GM18520 (cell line): ENCODE results near the gene ADGRB2.

Experiments
- ATAC-seq: cut with Tn5 transposase; IDR thresholded peaks from one replicate; pipeline ENCODE4 v1.9.1; 2021; ENCODE audit not compliant: unreplicated experiment

ADGRB2 gene, protein sequence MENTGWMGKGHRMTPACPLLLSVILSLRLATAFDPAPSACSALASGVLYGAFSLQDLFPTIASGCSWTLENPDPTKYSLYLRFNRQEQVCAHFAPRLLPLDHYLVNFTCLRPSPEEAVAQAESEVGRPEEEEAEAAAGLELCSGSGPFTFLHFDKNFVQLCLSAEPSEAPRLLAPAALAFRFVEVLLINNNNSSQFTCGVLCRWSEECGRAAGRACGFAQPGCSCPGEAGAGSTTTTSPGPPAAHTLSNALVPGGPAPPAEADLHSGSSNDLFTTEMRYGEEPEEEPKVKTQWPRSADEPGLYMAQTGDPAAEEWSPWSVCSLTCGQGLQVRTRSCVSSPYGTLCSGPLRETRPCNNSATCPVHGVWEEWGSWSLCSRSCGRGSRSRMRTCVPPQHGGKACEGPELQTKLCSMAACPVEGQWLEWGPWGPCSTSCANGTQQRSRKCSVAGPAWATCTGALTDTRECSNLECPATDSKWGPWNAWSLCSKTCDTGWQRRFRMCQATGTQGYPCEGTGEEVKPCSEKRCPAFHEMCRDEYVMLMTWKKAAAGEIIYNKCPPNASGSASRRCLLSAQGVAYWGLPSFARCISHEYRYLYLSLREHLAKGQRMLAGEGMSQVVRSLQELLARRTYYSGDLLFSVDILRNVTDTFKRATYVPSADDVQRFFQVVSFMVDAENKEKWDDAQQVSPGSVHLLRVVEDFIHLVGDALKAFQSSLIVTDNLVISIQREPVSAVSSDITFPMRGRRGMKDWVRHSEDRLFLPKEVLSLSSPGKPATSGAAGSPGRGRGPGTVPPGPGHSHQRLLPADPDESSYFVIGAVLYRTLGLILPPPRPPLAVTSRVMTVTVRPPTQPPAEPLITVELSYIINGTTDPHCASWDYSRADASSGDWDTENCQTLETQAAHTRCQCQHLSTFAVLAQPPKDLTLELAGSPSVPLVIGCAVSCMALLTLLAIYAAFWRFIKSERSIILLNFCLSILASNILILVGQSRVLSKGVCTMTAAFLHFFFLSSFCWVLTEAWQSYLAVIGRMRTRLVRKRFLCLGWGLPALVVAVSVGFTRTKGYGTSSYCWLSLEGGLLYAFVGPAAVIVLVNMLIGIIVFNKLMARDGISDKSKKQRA (N-terminal part only)

GRCh38 chr1:31764312-31765040 is at the start of gene ADGRB2:
Gene ADGRB2, minus strand, starts transcription at chr1:31764340. Its CDS starts 7,119 bp downstream, at chr1:31757221.
- no peak for ATAC-seq

GRCh38 chr1:31812158-31812829 is 48.2 kb upstream of the ADGRB2 start:
- ATAC-seq = no peak

DNA sequence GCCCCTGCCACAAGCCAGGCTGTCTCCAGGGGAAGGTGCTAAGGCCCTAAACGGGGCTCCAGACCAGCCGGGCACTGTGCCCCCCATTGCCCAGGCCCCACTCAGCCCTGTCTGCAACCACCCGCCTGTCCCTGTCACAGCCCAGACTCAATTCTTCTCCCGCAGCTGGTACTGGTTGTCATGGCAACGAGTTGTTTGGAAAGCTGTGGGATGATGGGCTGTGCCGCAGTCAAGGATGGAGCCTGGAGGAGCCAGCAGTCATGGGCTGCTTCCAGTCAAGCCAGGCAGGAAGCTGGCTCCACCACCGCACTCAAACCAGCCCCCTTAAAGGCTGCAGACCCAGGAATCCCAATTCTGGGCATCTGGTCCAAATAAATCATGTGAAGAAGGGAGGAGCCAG is 47.5 kb upstream of the ADGRB2 start:
- ATAC-seq = no peak

DNA sequence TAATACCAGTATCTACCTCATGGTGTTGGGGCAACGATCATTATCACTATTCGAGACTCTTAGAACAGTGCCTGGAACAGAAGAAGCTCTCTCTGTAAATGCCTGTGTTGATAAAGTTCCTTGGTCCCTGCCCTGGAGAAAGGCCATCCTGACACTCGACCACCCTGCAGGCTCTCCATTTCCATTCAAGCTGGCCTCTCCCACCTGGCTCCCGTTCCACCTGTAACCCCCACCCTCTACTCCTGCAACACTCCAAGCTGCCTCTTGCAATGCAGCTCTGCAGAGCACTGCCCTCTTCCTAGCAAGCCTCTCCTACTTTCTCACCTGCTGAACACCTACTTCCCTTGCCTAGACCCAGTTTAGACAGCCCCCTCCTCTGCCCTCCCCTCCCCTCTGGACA is 45.6 kb upstream of the ADGRB2 start:
- no peak for ATAC-seq

DNA sequence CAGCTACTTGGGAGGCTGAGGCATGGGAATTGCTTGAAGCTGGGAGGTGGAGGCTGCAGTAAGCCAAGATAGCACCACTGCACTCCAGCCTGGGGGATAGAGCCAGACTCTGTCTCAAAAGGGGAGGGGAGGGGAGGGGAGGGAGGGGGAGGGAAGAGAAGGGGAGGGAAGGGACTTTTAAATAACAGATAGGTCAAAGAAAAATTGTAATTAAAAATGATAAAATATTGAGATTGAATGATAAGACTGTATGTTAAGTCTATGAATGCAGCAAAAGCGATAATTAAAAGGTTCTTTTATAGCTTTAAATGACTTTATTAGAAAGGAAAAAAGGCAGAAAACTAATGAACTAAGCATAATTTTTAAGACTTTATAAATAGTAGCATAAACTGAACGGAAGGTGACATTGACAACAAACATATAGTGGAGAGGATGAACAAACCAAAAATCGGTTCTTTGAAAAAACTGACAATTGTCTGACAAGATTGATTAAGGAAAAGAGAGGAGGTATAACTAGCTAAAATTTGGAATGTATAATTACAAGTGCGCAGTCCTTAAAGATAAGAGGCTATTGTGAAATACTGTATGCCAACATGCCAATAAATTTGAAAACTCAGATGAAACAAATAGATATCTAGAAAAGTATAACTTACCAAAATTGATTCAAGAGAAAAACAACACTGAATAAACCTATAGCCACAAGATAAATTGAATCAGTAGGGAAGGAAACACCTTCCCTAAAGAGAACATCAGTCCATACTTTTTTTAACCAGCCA is 43.3 kb upstream of the ADGRB2 start:
- ATAC-seq = no peak

- no peak for ATAC-seq
Measured at GRCh38 chr1:31805318-31805717, 41.2 kb upstream of the ADGRB2 start.

DNA sequence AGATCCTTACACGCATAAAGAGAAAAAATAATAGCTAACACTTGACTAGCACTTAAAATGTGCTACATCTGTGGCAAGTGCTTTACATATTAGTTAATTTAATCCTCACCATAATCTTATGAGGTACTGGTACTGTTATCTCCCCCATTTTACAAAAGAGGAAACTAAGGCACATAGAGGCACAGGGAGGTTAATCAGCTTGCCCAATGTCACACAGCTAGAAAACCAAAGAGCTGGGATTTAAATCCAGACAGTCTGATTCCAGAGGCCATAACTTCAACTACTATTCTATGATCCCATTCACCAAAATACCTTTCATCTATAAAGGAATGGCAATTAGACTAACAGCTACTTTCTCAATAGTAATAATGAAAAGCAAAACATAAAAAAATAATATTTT is 40.0 kb upstream of the ADGRB2 start:
- ATAC-seq = no peak

GRCh38 chr1:31803610-31804009 is 39.5 kb upstream of the ADGRB2 start:
- ATAC-seq = no peak

DNA sequence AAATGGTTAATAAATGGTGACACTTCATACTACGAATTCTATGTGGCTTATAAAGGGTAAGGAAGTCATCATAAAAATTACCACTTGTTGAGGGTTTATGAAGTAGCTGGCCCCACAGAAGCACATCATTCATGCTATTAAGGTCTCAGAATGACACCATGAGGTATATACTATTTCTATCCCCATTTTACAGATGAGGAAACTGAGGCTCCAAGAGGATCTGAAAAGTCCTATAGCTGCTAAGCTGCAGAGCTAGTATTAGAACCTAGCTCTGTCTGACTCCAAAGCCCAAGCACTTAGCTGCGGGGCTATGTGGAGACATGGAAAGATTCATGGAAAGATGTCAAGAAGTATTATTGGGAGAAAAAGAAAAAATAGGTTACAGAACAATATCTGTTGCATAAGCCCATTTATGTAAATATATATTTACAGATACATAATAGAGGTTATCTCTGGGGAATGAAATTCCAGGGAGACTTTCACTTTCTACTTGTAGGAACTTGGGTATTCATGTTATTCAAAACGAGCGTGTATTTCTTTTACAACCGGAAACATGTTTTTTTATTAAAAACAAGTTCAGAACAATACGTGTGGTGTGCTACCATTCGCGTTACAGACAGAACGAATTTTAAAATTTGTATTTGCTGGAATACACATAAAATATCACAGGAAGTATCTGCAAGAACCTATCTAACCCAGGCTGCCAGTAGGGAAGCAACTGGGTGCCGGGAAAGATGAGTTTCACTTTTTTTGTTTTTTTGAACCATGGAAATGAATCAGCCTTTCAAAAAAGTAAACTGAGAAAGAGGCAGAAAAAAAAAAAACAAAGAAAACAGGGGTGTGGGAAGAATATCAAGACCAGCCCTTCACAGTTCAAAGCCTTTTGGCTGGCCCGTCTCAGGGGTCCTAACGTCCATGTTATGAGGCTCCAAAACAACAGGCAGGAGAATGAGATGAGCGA is 38.3 kb upstream of the ADGRB2 start:
- no peak for ATAC-seq

GRCh38 chr1:31801458-31801857 is 37.3 kb upstream of the ADGRB2 start:
- ATAC-seq = no peak

DNA sequence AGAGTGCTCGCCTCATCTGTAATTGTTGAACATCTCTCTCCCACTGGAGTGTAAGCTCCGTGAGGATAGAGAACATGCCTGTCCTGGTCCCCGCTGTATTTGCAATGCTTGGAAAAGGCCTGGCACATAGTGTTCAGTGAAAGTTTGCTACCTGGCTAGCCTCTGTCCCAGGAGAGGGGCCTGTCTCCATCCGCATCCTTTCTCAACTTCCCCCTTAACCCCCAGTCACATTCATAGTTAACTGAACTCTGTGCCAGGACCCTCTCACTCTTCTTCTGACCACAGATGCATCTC is 36.5 kb upstream of the ADGRB2 start:
- ATAC-seq = no peak

- no peak for ATAC-seq
Measured at GRCh38 chr1:31799895-31800673, 35.9 kb upstream of the ADGRB2 start.

GRCh38 chr1:31799196-31799894 is 35.2 kb upstream of the ADGRB2 start:
- ATAC-seq = no peak

DNA sequence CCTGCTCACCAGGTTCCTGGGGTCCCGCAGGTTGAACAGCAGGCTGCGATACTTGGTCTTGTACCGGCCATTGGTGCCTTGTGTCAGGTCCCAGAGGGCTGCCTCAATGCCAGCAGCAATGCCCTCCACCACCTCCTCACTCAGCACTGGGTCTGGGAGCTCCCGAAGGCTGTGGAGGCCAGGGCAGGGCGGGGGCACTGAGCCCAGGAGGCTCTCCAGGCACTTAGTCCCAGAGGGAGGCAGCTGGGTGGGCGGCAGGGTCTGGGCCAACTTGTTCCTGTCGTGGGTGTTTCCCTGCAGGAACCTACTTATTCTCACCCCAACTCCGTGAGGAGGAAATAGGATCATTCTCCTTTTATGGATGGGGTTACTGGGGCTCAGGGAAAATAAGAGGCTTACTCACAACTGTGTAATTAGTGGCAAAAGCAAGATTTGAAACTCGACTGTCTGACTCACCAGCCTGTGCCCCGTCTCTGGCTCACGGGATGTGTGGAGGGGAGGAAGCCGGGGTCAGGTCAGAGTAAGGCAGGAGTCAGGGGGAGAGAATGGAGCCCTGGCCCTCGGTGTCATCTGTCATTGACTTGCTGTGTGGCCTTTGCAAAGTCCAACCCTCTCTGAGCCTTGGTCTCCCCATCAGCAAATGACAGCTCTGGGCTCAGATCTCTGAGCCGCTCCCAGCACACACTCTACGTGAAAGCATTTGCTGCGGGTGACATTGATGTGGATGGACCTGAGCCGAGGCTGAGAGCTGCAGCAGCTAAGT is 34.5 kb upstream of the ADGRB2 start:
- ATAC-seq = no peak

- ATAC-seq = no peak
Measured at GRCh38 chr1:31798086-31798432, 33.9 kb upstream of the ADGRB2 start.

GRCh38 chr1:31797216-31797615 is 33.1 kb upstream of the ADGRB2 start:
- no peak for ATAC-seq

DNA sequence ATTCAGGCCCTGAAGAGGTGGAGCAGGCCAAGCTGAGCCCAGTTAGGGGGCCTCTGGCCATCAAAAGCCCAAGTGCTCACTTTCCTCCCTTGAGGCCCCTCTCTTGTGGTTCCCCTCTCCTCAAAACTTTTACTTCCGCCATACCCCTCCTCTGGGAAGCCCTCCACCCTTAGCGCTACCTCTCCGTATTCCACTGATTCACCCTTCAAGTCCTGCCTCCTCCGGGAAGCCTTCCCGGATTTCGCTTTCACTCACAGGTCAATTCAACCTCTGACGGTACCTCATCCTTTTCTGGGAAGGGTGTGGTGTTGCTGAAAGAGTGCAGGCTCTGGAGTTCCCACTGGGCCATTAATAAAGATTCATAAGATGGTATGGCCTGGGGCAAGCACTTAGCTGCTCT is 32.6 kb upstream of the ADGRB2 start:
- ATAC-seq = no peak
